Measurements from ENCODE around the gene NETO1. TPM values are rescaled to one million over a fixed set of nuclear protein-coding genes. Genes with fewer than 3 reads are reported as not detected.

Gene NETO1
- total and polyA plus RNA-seq, 2 of the 13 experiments (the other 11 are each of a cell fraction or from before 2014, with no cell fraction given) = not detected

GRCh38 chr18:72811047-72811446 is 56.7 kb downstream of the NETO1 start:
- H3K79me2 ChIP-seq (ENCODE audit: insufficient read depth, low read length) = no peaks in the 10 kb centered on the region
- H3K4me3 ChIP-seq (replicated peaks in 1 of 3; ENCODE audit: insufficient read depth in 1 of 3, low read depth in 2 of 3, low read length in 3 of 3) = no peak overlapping the region
- in situ Hi-C loops (cut with HindIII; ENCODE audit: extremely low pct_ligation_motif_present, low pct_unique_long_range_greater_than_20kb) = no loop called here
- ChIA-PET CTCF (ENCODE audit: low intra/inter-chr PET ratio, low total read pairs) (no interaction called here), POLR2A (no interaction called here)
- intact Hi-C loops (cut with micrococcal nuclease; ENCODE audit: unreplicated experiment) = no loop called here
- H3K9ac ChIP-seq (ENCODE audit: insufficient read depth, low read depth, low read length) = no peak overlapping the region
- no peak overlapping the region for H3K27ac ChIP-seq (ENCODE audit: extremely low read length, insufficient read depth, low read length)
- no peak overlapping the region for H2AFZ ChIP-seq (ENCODE audit: low read length)
- ATAC-seq = no peak
- H3K4me1 ChIP-seq (ENCODE audit: insufficient read depth, low read length) = no peaks in the 10 kb centered on the region
- no peak for FAIRE-seq
- BruUV-seq (replicated peaks) = no TSS peak
- H3K36me3 ChIP-seq (replicated peaks in 1 of 2; ENCODE audit: control insufficient read depth in 1 of 2, insufficient read depth in 2 of 2, low read length in 2 of 2) = no peaks in the 10 kb centered on the region
- no peaks in the 10 kb centered on the region for H3K27me3 ChIP-seq (ENCODE audit: control insufficient read depth in 1 of 2, insufficient read depth in 2 of 2, low read length in 2 of 2)
- H3K9me3 ChIP-seq (ENCODE audit: low read length) = no peaks in the 10 kb centered on the region
- DNase-seq (ENCODE audit: low spot score) = no peak
- H3K4me2 ChIP-seq (ENCODE audit: low read depth, low read length) = no peak overlapping the region
- no peaks in the 10 kb centered on the region for H4K20me1 ChIP-seq (ENCODE audit: insufficient read depth, low read length)
- WGBS (ENCODE audit: low lambda C conversion rate) = under 1% methylated on average over 7 of the region's 7 CpGs
- TF ChIP-seq TIGD3 (CRISPR knock-in tag; IDR thresholded peaks at IDR 0.05; ENCODE audit: borderline replicate concordance) (no peak), RERE (CRISPR knock-in tag; IDR thresholded peaks at IDR 0.05; ENCODE audit: low read depth) (no peak), ZSCAN9 (CRISPR knock-in tag; IDR thresholded peaks at IDR 0.05; ENCODE audit: borderline replicate concordance) (no peak), KDM3A (CRISPR knock-in tag; IDR thresholded peaks at IDR 0.05; ENCODE audit: low read depth) (no peak), SIN3B (IDR thresholded peaks at IDR 0.05; ENCODE audit: low read length) (no peak), HNF1A (IDR thresholded peaks at IDR 0.05; ENCODE audit: low read depth) (no peak), HNF1A (CRISPR knock-in tag; IDR thresholded peaks at IDR 0.05; ENCODE audit: borderline replicate concordance) (no peak), ZFX (CRISPR knock-in tag; IDR thresholded peaks at IDR 0.05; ENCODE audit: low read depth) (no peak)
- TF ChIP-seq, protein P1, sequence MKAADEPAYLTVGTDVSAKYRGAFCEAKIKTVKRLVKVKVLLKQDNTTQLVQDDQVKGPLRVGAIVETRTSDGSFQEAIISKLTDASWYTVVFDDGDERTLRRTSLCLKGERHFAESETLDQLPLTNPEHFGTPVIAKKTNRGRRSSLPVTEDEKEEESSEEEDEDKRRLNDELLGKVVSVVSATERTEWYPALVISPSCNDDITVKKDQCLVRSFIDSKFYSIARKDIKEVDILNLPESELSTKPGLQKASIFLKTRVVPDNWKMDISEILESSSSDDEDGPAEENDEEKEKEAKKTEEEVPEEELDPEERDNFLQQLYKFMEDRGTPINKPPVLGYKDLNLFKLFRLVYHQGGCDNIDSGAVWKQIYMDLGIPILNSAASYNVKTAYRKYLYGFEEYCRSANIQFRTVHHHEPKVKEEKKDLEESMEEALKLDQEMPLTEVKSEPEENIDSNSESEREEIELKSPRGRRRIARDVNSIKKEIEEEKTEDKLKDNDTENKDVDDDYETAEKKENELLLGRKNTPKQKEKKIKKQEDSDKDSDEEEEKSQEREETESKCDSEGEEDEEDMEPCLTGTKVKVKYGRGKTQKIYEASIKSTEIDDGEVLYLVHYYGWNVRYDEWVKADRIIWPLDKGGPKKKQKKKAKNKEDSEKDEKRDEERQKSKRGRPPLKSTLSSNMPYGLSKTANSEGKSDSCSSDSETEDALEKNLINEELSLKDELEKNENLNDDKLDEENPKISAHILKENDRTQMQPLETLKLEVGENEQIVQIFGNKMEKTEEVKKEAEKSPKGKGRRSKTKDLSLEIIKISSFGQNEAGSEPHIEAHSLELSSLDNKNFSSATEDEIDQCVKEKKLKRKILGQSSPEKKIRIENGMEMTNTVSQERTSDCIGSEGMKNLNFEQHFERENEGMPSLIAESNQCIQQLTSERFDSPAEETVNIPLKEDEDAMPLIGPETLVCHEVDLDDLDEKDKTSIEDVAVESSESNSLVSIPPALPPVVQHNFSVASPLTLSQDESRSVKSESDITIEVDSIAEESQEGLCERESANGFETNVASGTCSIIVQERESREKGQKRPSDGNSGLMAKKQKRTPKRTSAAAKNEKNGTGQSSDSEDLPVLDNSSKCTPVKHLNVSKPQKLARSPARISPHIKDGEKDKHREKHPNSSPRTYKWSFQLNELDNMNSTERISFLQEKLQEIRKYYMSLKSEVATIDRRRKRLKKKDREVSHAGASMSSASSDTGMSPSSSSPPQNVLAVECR (CRISPR knock-in tag; IDR thresholded peaks at IDR 0.05; ENCODE audit: borderline replicate concordance) = no peak

All from HepG2 (cell line).